Stimulated activated CD4-positive, alpha-beta T cell treated with anti-CD3 and anti-CD28 coated beads, TNF-alpha, amount 100 ng/mL, for 1 hour (primary cell): ENCODE results near the gene LONRF3.

Source experiments
- DNase-seq, 3 donors: peaks; one replicate each; pipeline ENCODE4 v3.0.0-alpha.2; 2020; ENCODE audit warnings: low read depth in 3 of 3, low spot score in 1 of 3

Gene LONRF3

GRCh38 chrX:118974088-118974907, at the start of gene LONRF3:
TSS of gene LONRF3 (plus strand) at chrX:118974618. CDS start at chrX:118974781, 163 bp downstream.
- peak in 2 of 3 donors; percentile 43 for DNase-seq

- no peak for DNase-seq
These were observed 46.3 kb upstream of the LONRF3 start for GRCh38 chrX:118928151-118928550.

- no peak for DNase-seq
These were observed 39.1 kb upstream of the LONRF3 start for GRCh38 chrX:118935352-118935751.

- DNase-seq: no peak
These were observed 33.3 kb upstream of the LONRF3 start for GRCh38 chrX:118941147-118941546.

GRCh38 chrX:118943102-118943501, 31.3 kb upstream of the LONRF3 start:
- no peak for DNase-seq

- no peak for DNase-seq
These were observed 28.5 kb upstream of the LONRF3 start for GRCh38 chrX:118945921-118946320.

- DNase-seq: no peak
These were observed 26.1 kb upstream of the LONRF3 start for GRCh38 chrX:118948270-118948669.

- no peak for DNase-seq
These were observed 12.4 kb upstream of the LONRF3 start for GRCh38 chrX:118961866-118962560.

GRCh38 chrX:118963159-118963558, 11.3 kb upstream of the LONRF3 start:
- DNase-seq: no peak

GRCh38 chrX:118964252-118964651, 10.2 kb upstream of the LONRF3 start:
- DNase-seq: no peak

GRCh38 chrX:118965395-118965794, 9.0 kb upstream of the LONRF3 start:
- no peak for DNase-seq

- no peak for DNase-seq
These were observed 6.4 kb upstream of the LONRF3 start for GRCh38 chrX:118968031-118968430.

GRCh38 chrX:118971552-118971951, 2.9 kb upstream of the LONRF3 start:
- DNase-seq: no peak

- no peak for DNase-seq
These were observed 880 bp upstream of the LONRF3 start for GRCh38 chrX:118973389-118974087.

GRCh38 chrX:118974908-118975671, 672 bp downstream of the LONRF3 start:
- peak in 1 of 3 donors; percentile 22 for DNase-seq

GRCh38 chrX:118975831-118976598, 1.6 kb downstream of the LONRF3 start:
- DNase-seq: peak in 2 of 3 donors; percentile 43 to 52

- no peak for DNase-seq
These were observed 2.4 kb downstream of the LONRF3 start for GRCh38 chrX:118976599-118977340.

- DNase-seq: no peak
These were observed 3.0 kb downstream of the LONRF3 start for GRCh38 chrX:118977424-118977823.

GRCh38 chrX:118978451-118978850, 4.0 kb downstream of the LONRF3 start:
- DNase-seq: no peak

GRCh38 chrX:118980761-118981160, 6.3 kb downstream of the LONRF3 start:
- no peak for DNase-seq
